DND-41 (cell line): ENCODE data around the gene DCAF11.

Source experiments
- CTCF ChIP-seq: IDR thresholded peaks from 2 replicates; pipeline ENCODE4 v1.5.1; 2012; ENCODE audit warnings: borderline replicate concordance, low read length, moderate library complexity, mild to moderate bottlenecking; ENCODE audit not compliant: poor library complexity, severe bottlenecking; ENCODE audit errors: extremely low read depth
- EZH2 ChIP-seq: IDR thresholded peaks from 3 replicates; pipeline ENCODE4 v1.6.1; 2012; ENCODE audit warnings: borderline replicate concordance, low read depth, mild to moderate bottlenecking, moderate library complexity, low read length, inconsistent platforms; ENCODE audit not compliant: severe bottlenecking

GRCh38 chr14:24106672-24107271, 7.8 kb upstream of the DCAF11 start:
- TF ChIP-seq CTCF (no peak), EZH2 (no peak)
